Measurements from ENCODE around the gene NRXN3. TPM values are rescaled to one million over a fixed set of nuclear protein-coding genes. Genes with fewer than 3 reads are reported as not detected.

NRXN3 gene
- total and polyA plus RNA-seq, 7 donors, result 0.06 to 0.74 (median 0.15) TPM

GRCh38 chr14:79690960-79691359 lies 1520.8 kb downstream of the NRXN3 start:
- Histone ChIP-seq H3K27me3 (ENCODE audit: insufficient read depth in 3 of 3, low read length in 2 of 3) (no peaks in the 10 kb centered on the region), H3K27ac (no peak overlapping the region), H3K4me3 (no peak overlapping the region), H3K9me3 (no peaks in the 10 kb centered on the region), H3K4me1 (no peaks in the 10 kb centered on the region), H3K36me3 (ENCODE audit: insufficient read depth in 1 of 2, low read depth in 1 of 2) (no peaks in the 10 kb centered on the region)
- WGBS, 3 donors, result 61 to 85% (median 63%) methylated on average over 1 of the region's 1 CpG
- TF ChIP-seq, protein P1, sequence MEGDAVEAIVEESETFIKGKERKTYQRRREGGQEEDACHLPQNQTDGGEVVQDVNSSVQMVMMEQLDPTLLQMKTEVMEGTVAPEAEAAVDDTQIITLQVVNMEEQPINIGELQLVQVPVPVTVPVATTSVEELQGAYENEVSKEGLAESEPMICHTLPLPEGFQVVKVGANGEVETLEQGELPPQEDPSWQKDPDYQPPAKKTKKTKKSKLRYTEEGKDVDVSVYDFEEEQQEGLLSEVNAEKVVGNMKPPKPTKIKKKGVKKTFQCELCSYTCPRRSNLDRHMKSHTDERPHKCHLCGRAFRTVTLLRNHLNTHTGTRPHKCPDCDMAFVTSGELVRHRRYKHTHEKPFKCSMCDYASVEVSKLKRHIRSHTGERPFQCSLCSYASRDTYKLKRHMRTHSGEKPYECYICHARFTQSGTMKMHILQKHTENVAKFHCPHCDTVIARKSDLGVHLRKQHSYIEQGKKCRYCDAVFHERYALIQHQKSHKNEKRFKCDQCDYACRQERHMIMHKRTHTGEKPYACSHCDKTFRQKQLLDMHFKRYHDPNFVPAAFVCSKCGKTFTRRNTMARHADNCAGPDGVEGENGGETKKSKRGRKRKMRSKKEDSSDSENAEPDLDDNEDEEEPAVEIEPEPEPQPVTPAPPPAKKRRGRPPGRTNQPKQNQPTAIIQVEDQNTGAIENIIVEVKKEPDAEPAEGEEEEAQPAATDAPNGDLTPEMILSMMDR (IDR thresholded peaks at IDR 0.05), result no peak
- DNase-seq (no peak), ATAC-seq (no peak)
- intact Hi-C loops (cut with DNase I), result no loop called here

GRCh38 chr14:79693935-79694334 lies 1523.8 kb downstream of the NRXN3 start:
- WGBS, 3 donors, result 0 to 4% (median 4%) methylated on average over 1 of the region's 1 CpG
- peak; percentile 42 to 98 (median 84) for ATAC-seq
- intact Hi-C loops (cut with DNase I), result no loop called here
- TF ChIP-seq, protein P1 (IDR thresholded peaks at IDR 0.05), result no peak
- H3K27me3 ChIP-seq (ENCODE audit: insufficient read depth in 3 of 3, low read length in 2 of 3), result no peaks in the 10 kb centered on the region
- no peak overlapping the region for H3K4me3 ChIP-seq
- no peak for DNase-seq
- no peaks in the 10 kb centered on the region for H3K36me3 ChIP-seq (ENCODE audit: insufficient read depth in 1 of 2, low read depth in 1 of 2)
- no peak overlapping the region for H3K27ac ChIP-seq
- H3K9me3 ChIP-seq, result no peaks in the 10 kb centered on the region
- no peaks in the 10 kb centered on the region for H3K4me1 ChIP-seq

GRCh38 chr14:79695307-79695706 lies 1525.1 kb downstream of the NRXN3 start:
- no peak for ATAC-seq
- Histone ChIP-seq H3K27me3 (ENCODE audit: insufficient read depth in 3 of 3, low read length in 2 of 3) (no peaks in the 10 kb centered on the region), H3K27ac (no peak overlapping the region), H3K4me3 (no peak overlapping the region), H3K36me3 (ENCODE audit: insufficient read depth in 1 of 2, low read depth in 1 of 2) (no peaks in the 10 kb centered on the region), H3K4me1 (no peaks in the 10 kb centered on the region), H3K9me3 (no peaks in the 10 kb centered on the region)
- 72 to 87% (median 83%) methylated on average over 1 of the region's 1 CpG for WGBS, 3 donors
- DNase-seq, result no peak
- intact Hi-C loops (cut with DNase I), result no loop called here
- TF ChIP-seq, protein P1 (IDR thresholded peaks at IDR 0.05), result no peak

DNA sequence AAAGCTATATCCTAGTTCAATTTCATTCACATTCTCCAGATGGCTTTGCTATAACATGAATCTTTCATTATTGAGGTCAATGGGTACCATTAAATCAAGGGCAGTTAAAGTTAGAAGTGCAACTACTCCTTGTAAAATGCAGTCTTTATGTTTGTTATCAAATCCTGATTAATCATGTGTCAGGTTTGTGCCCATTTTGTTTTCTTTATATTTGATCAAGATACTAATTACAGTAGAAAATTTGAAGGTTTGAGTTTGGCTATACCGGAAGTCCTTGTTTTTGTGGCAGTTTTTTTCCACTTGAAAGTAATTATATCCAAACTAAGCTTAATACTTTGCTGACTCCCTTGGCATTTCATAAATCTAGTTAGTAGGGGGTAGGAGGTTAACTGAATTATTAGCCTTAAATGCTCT lies 1528.1 kb downstream of the NRXN3 start:
- TF ChIP-seq, protein P1 (IDR thresholded peaks at IDR 0.05), result no peak
- Histone ChIP-seq H3K27ac (no peak overlapping the region), H3K4me1 (no peaks in the 10 kb centered on the region), H3K36me3 (ENCODE audit: insufficient read depth in 1 of 2, low read depth in 1 of 2) (no peaks in the 10 kb centered on the region), H3K9me3 (no peaks in the 10 kb centered on the region), H3K4me3 (no peak overlapping the region), H3K27me3 (ENCODE audit: insufficient read depth in 3 of 3, low read length in 2 of 3) (no peaks in the 10 kb centered on the region)
- no peak for DNase-seq
- 70 to 71% (median 71%) methylated on average over 1 of the region's 1 CpG for WGBS, 3 donors
- no peak for ATAC-seq
- intact Hi-C loops (cut with DNase I), result no loop called here

DNA sequence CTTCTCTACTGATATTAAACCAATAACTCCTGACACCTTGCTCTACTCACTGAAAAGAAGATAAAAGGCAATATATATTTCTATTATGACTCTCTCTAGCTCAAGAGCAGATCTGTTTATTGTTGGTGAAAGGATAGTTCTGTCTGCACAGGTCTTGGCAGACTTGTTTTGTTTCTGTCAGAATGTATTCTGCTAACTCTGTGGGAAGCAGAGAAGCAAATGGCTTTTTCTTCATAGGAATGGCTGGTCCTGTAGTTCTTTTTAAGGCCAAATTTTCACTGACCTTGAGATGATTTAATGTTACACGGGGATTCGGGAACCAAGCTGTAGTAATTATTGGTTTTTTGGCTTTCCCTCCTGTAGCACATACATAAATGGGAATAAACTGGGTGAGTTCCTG lies 1529.0 kb downstream of the NRXN3 start:
- no peaks in the 10 kb centered on the region for H3K4me1 ChIP-seq
- no peak overlapping the region for H3K4me3 ChIP-seq
- H3K27ac ChIP-seq, result no peak overlapping the region
- intact Hi-C loops (cut with DNase I), result no loop called here
- TF ChIP-seq, protein P1 (IDR thresholded peaks at IDR 0.05), result no peak
- H3K27me3 ChIP-seq (ENCODE audit: insufficient read depth in 3 of 3, low read length in 2 of 3), result no peaks in the 10 kb centered on the region
- 27 to 44% (median 29%) methylated on average over 2 of the region's 2 CpGs for WGBS, 3 donors
- H3K9me3 ChIP-seq, result no peaks in the 10 kb centered on the region
- ATAC-seq, result no peak
- H3K36me3 ChIP-seq (ENCODE audit: insufficient read depth in 1 of 2, low read depth in 1 of 2), result no peaks in the 10 kb centered on the region
- DNase-seq, result no peak

All from psoas muscle (tissue), 8 donors.